Neuronal stem cell (in vitro differentiated cells): ENCODE measurements around the gene NPY2R.

Experiments
- DNase-seq: peaks from one replicate; pipeline ENCODE4 v3.0.0-alpha.2; 2013; ENCODE audit warnings: low spot score
- H2AFZ ChIP-seq: one replicate; pipeline ENCODE4 v1.6.1; 2013; ENCODE audit warnings: mild to moderate bottlenecking, low read length, inconsistent platforms
- H2AK5ac ChIP-seq: 2 replicates; pipeline ENCODE4 v1.6.1; 2013; ENCODE audit warnings: low read depth, mild to moderate bottlenecking, inconsistent platforms, low read length, moderate library complexity, mixed read lengths
- H2BK120ac ChIP-seq: 2 replicates; pipeline ENCODE4 v1.6.1; 2013; ENCODE audit warnings: low read depth, mild to moderate bottlenecking, inconsistent platforms, low read length, moderate library complexity, mixed read lengths
- H2BK12ac ChIP-seq: one replicate; pipeline ENCODE4 v1.6.1; 2013; ENCODE audit warnings: low read length, inconsistent platforms
- H2BK15ac ChIP-seq: 2 replicates; pipeline ENCODE4 v1.6.1; 2013; ENCODE audit warnings: mild to moderate bottlenecking, low read length, inconsistent platforms, mixed read lengths
- H2BK5ac ChIP-seq: one replicate; pipeline ENCODE4 v1.6.1; 2013; ENCODE audit warnings: inconsistent platforms, mild to moderate bottlenecking, low read length, moderate library complexity
- H3K14ac ChIP-seq: one replicate; pipeline ENCODE4 v1.6.1; 2013; ENCODE audit warnings: low read length, inconsistent platforms
- H3K18ac ChIP-seq: 2 replicates; pipeline ENCODE4 v1.6.1; 2013; ENCODE audit warnings: low read length, inconsistent platforms
- H3K23ac ChIP-seq: 2 replicates; pipeline ENCODE4 v1.6.1; 2013; ENCODE audit warnings: low read depth, mild to moderate bottlenecking, mixed read lengths, low read length, inconsistent platforms; ENCODE audit not compliant: poor library complexity
- H3K27ac ChIP-seq: replicated peaks from 3 replicates; pipeline ENCODE4 v1.5.1; 2013; ENCODE audit warnings: low read length, inconsistent platforms
- H3K27me3 ChIP-seq, 3 experiments: 2 replicates each; pipeline ENCODE4 v1.6.1; 2013; ENCODE audit warnings: low read length in 3 of 3, mild to moderate bottlenecking in 2 of 3, inconsistent platforms in 1 of 3, low read depth in 1 of 3, mixed read lengths in 1 of 3, moderate library complexity in 1 of 3; ENCODE audit not compliant: control insufficient read depth in 3 of 3, insufficient read depth in 3 of 3
- H3K36me3 ChIP-seq, 2 donors: replicated peaks in 1 of 2; 2 replicates each; pipeline ENCODE4 v1.6.1; 2013; ENCODE audit warnings: low read length in 2 of 2; ENCODE audit not compliant: control insufficient read depth in 2 of 2, insufficient read depth in 2 of 2
- H3K4ac ChIP-seq: 2 replicates; pipeline ENCODE4 v1.6.1; 2013; ENCODE audit warnings: inconsistent platforms, mild to moderate bottlenecking, low read length, moderate library complexity
- H3K4me1 ChIP-seq, 2 donors: 1 replicate in 1 of 2; 2 replicates in 1 of 2; pipeline ENCODE4 v1.6.1; 2013; ENCODE audit warnings: low read length in 2 of 2, low read depth in 1 of 2; ENCODE audit not compliant: control insufficient read depth in 2 of 2, insufficient read depth in 1 of 2
- H3K4me2 ChIP-seq: one replicate; pipeline ENCODE4 v1.6.1; 2013; ENCODE audit warnings: mild to moderate bottlenecking, low read length, inconsistent platforms; ENCODE audit not compliant: insufficient read depth, poor library complexity, severe bottlenecking
- H3K4me3 ChIP-seq, 2 donors: 2 replicates each; pipeline ENCODE4 v1.5.1; 2013; ENCODE audit warnings: low read length in 2 of 2, mild to moderate bottlenecking in 2 of 2, inconsistent platforms in 1 of 2, moderate library complexity in 1 of 2
- H3K79me1 ChIP-seq: one replicate; pipeline ENCODE4 v1.6.1; 2013; ENCODE audit warnings: low read depth, mild to moderate bottlenecking, inconsistent platforms, low read length, moderate library complexity
- H3K9ac ChIP-seq: one replicate; pipeline ENCODE4 v1.6.1; 2013; ENCODE audit warnings: mild to moderate bottlenecking, low read depth, low read length, inconsistent platforms; ENCODE audit not compliant: poor library complexity
- H3K9me3 ChIP-seq, 2 donors: replicated peaks in 1 of 2; 2 replicates each; pipeline versions ENCODE3 to v1.6.1; 2013; ENCODE audit warnings: low read length in 2 of 2, mild to moderate bottlenecking in 2 of 2, inconsistent platforms in 1 of 2, low read depth in 1 of 2, mixed read lengths in 1 of 2, moderate library complexity in 1 of 2; ENCODE audit not compliant: control insufficient read depth in 2 of 2, insufficient read depth in 1 of 2
- H4K8ac ChIP-seq: one replicate; pipeline ENCODE4 v1.6.1; 2013; ENCODE audit warnings: low read depth, mild to moderate bottlenecking, inconsistent platforms, low read length, moderate library complexity
- H4K91ac ChIP-seq: one replicate; pipeline ENCODE4 v1.6.1; 2013; ENCODE audit warnings: low read length, low read depth, mild to moderate bottlenecking, inconsistent platforms; ENCODE audit not compliant: poor library complexity
- WGBS, 2 donors: extraction: QIAGEN DNeasy Blood & Tissue Kit; methylation state at CpG; one replicate each; pipeline ENCODE4 v1.1.7; 2013; ENCODE audit warnings: missing lambda C conversion rate in 2 of 2, mixed read lengths in 1 of 2; ENCODE audit not compliant: insufficient read length in 2 of 2, insufficient replicate concordance in 1 of 2; ENCODE audit errors: extremely low coverage in 2 of 2; 5-methylcytosine and 5-hydroxymethylcytosine counted together

The NPY2R gene

DNA sequence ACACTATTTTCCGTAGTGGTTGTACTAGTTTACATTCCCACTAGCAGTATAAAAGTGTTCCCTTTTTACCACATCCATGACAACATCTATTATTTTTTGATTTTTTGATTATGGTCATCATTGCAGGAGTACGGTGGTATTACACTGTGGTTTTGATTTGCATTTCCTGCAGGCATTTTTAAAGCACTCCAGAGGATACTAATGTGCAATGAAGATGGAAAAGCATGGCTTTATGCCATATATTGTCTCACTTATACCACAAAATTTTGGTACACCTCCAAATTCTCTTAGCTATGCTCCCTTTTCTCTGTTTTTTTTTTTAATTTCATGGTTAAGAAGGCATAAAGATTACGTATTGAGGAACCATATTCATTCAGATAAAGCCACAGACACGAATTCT is 35.1 kb upstream of the NPY2R start:
- Histone ChIP-seq H4K91ac (no peak overlapping the region), H4K8ac (no peak overlapping the region), H2BK5ac (no peak overlapping the region), H2AFZ (no peak overlapping the region), H3K4ac (no peak overlapping the region), H3K27me3 (no peaks in the 10 kb centered on the region), H2BK120ac (no peak overlapping the region), H3K4me3 (no peak overlapping the region), H2AK5ac (no peak overlapping the region), H3K9me3 (peaks cover 0 to 3% of the 10 kb centered on the region in 2 donors), H2BK12ac (no peak overlapping the region), H3K9ac (no peak overlapping the region), H3K4me2 (no peak overlapping the region), H3K23ac (no peak overlapping the region), H3K4me1 (no peaks in the 10 kb centered on the region), H3K18ac (no peak overlapping the region), H3K36me3 (no peaks in the 10 kb centered on the region), H2BK15ac (no peak overlapping the region), H3K14ac (no peak overlapping the region), H3K27ac (no peak overlapping the region), H3K79me1 (no peaks in the 10 kb centered on the region)
- WGBS, 2 donors: no CpG with 5 or more reads among the region's 4 CpGs
- no peak for DNase-seq

DNA sequence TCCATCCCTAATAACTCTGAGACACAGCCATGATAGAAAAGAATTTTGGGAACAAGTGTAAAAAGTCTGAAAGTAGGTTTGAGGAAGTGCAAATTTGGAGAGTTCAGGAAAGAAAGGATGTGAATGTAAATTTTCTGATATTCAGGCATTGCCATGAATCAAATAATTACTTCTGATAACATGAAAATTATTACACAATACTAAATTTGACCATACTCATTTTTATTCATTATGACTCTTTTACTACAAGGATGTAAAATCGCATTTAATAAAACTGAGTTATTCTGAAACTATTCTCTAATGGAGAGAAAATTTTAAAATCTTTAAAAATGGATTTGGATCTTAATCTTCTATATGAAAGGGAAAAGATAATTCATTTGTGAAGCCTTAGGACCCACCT is 33.8 kb upstream of the NPY2R start:
- H4K8ac ChIP-seq: no peak overlapping the region
- H3K36me3 ChIP-seq: no peaks in the 10 kb centered on the region
- no peak overlapping the region for H2BK12ac ChIP-seq
- H3K79me1 ChIP-seq: no peaks in the 10 kb centered on the region
- no peak overlapping the region for H3K9ac ChIP-seq
- no peak overlapping the region for H2AFZ ChIP-seq
- H3K27me3 ChIP-seq: no peaks in the 10 kb centered on the region
- no CpG with 5 or more reads among the region's 1 CpG for WGBS, 2 donors
- no peak overlapping the region for H4K91ac ChIP-seq
- H3K4me1 ChIP-seq: no peaks in the 10 kb centered on the region
- no peak overlapping the region for H2BK15ac ChIP-seq
- H3K23ac ChIP-seq: no peak overlapping the region
- no peak overlapping the region for H3K4me2 ChIP-seq
- H3K18ac ChIP-seq: no peak overlapping the region
- H3K4me3 ChIP-seq: no peak overlapping the region
- no peak for DNase-seq
- no peak overlapping the region for H3K27ac ChIP-seq
- H3K9me3 ChIP-seq: peaks cover 0 to under 1% of the 10 kb centered on the region in 2 donors
- H2BK5ac ChIP-seq: no peak overlapping the region
- H2BK120ac ChIP-seq: no peak overlapping the region
- no peak overlapping the region for H3K14ac ChIP-seq
- H2AK5ac ChIP-seq: no peak overlapping the region
- H3K4ac ChIP-seq: no peak overlapping the region

DNA sequence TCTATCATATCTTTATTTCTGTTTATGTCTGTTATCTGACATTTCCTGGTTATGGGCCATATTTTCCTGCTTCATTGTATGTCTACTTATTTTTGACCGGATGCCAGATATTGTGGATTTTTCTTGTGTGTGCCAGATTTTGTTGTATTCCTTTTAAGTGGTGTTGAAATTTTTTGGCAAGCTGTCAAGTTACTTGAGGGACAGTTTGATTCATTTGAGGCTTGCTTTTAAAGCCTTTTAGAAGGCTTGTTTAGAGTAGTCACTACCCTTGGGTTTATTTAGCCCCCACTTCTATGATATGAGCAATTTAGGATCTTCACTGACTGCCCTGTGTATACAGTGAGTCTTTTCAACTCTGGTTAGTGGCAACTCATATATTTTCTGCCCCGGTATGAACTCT is 29.2 kb upstream of the NPY2R start:
- Histone ChIP-seq H2BK5ac (no peak overlapping the region), H2BK120ac (no peak overlapping the region), H3K4ac (no peak overlapping the region), H3K27me3 (no peaks in the 10 kb centered on the region), H2BK12ac (no peak overlapping the region), H2AFZ (no peak overlapping the region), H3K79me1 (no peaks in the 10 kb centered on the region), H3K4me2 (no peak overlapping the region), H3K9me3 (no peaks in the 10 kb centered on the region), H4K91ac (no peak overlapping the region), H3K4me3 (no peak overlapping the region), H3K9ac (no peak overlapping the region), H4K8ac (no peak overlapping the region), H2BK15ac (no peak overlapping the region), H3K14ac (no peak overlapping the region), H3K36me3 (no peaks in the 10 kb centered on the region), H3K23ac (no peak overlapping the region), H2AK5ac (no peak overlapping the region), H3K18ac (no peak overlapping the region), H3K4me1 (no peaks in the 10 kb centered on the region), H3K27ac (no peak overlapping the region)
- no peak for DNase-seq
- WGBS, 2 donors: no CpG with 5 or more reads among the region's 2 CpGs

DNA sequence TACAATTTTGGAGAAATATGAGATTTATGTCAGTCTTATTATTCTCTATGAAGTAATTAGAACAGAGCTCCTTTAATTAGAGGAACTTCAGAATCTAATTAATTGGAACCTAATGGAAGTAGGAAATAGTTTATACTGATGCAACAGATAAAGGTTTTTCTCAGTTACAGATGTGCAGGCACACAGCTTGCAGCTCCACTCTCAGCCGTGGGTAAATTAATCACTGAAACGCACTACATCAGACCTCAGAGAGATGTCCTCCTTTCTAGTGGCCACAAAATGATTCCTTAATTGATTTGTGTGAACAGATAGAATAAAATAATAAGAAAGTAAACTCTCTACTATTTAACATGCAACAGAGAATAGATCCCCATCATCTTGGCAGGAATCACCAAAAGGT is 21.5 kb upstream of the NPY2R start:
- no peak for DNase-seq
- H2AK5ac ChIP-seq: no peak overlapping the region
- no peak overlapping the region for H3K4me2 ChIP-seq
- H2AFZ ChIP-seq: no peak overlapping the region
- no peak overlapping the region for H3K27ac ChIP-seq
- H3K27me3 ChIP-seq: no peaks in the 10 kb centered on the region
- no CpG with 5 or more reads among the region's 2 CpGs for WGBS, 2 donors
- H3K36me3 ChIP-seq: no peaks in the 10 kb centered on the region
- H4K8ac ChIP-seq: no peak overlapping the region
- H3K4me3 ChIP-seq: no peak overlapping the region
- H2BK5ac ChIP-seq: no peak overlapping the region
- H3K4ac ChIP-seq: no peak overlapping the region
- no peak overlapping the region for H2BK12ac ChIP-seq
- H3K18ac ChIP-seq: no peak overlapping the region
- no peaks in the 10 kb centered on the region for H3K79me1 ChIP-seq
- H3K9ac ChIP-seq: no peak overlapping the region
- H3K4me1 ChIP-seq: no peaks in the 10 kb centered on the region
- H2BK15ac ChIP-seq: no peak overlapping the region
- no peaks in the 10 kb centered on the region for H3K9me3 ChIP-seq
- H2BK120ac ChIP-seq: no peak overlapping the region
- no peak overlapping the region for H3K14ac ChIP-seq
- H4K91ac ChIP-seq: no peak overlapping the region
- H3K23ac ChIP-seq: no peak overlapping the region
